Activated T-helper 9 cell treated with anti-CD3 and anti-CD28 coated beads, Interleukin-2, amount 50 U/mL, for 16 hours (primary cell): ENCODE measurements around the gene PSMD14.
"Not testable (repeated sequence)": the region's sequence is repeated elsewhere in the genome, so short reads cannot be mapped to it uniquely, and the experiment has no call there.

Source experiments
- DNase-seq: peaks from one replicate; pipeline ENCODE4 v3.0.0-alpha.2; 2020; ENCODE audit warnings: low read depth

Gene PSMD14

DNA sequence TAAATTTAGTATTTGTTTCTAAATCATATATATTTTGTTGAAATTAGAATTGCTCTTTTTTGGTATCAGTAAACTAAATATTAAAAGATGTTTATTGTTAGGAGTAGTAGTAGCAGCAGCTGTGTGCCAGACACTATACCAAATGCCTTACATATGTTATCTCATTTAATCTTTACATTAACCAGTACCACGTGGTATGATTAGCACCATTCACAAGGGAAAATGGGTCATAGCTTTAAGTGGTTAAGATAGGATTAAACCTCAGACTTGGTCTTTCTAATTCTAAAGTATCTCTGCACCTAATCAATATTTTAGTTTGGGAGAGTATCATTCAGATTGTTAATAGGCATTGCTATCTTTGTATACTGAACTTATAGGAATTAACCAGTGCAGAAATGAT, 29.0 kb downstream of the PSMD14 start:
- no peak for DNase-seq

- not testable (repeated sequence) for DNase-seq
These were observed 31.3 kb downstream of the PSMD14 start for GRCh38 chr2:161339532-161339931.

DNA sequence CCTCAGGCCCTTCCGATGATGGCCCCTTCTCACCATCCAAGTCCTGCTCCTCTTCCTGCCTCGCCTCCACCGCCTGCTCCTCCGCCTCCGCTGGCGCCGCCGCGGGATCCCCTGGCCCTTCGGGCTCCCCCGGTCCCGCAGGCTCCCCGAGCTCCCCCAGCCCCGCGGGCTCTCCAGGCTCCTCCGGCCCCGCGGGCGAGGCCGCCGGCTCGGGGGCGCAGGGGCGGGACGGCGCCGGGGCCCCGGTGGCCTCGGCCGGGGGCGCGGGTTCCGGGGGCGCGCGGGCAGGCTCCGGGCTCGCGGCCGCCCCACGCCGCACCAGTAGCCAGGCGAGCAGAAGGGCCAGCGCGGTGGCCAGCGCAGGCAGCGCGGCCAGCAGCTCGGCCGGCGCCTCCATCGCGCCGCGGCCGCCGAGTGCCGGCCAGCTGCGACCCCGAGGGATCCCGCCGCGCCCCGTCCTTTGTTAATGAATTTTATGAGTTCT, 32.7 kb downstream of the PSMD14 start:
- not testable (repeated sequence) for DNase-seq

- DNase-seq = no peak
These were observed 35.0 kb downstream of the PSMD14 start for GRCh38 chr2:161343235-161343634.

DNA sequence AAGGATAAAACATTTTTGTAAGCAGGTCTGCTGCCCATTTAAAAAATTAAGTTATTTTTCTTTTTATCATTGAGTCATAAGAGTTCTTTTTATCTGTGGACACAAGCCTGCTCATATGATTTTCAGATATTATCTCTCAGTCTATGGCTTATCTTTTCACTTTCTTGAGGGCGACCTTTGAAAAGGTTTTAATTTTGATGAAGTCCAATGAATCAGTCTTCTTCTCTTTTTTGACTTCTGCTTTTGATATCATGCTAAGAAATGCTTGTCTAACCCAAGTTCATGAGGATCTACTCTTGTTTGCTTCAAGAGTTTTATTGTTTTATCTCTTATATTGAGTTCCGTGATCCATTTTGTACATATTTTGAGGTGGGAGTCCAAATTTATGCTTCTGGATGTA, 36.5 kb downstream of the PSMD14 start:
- DNase-seq = no peak

DNA sequence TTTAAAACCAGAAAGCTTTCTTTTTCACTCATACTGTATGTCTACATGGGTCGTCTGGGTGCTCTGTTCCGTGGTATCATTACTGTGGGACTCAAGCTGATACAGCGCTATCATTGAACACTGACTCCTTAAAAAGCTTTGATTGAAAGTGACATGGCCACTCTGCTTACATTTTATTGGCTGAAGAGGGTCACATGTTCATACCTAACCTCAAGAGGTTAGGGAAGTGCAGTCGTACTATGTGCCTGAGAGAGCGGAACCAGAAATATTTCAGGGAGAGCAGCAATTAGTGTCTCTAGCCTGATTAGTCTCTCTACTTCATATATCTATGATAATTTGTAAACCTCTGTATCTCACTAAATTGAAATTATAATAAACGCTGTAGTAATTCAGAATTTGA, 43.5 kb downstream of the PSMD14 start:
- DNase-seq = no peak

GRCh38 chr2:161352719-161353118, 44.5 kb downstream of the PSMD14 start:
- no peak for DNase-seq

- DNase-seq = no peak
These were observed 45.3 kb downstream of the PSMD14 start for GRCh38 chr2:161353543-161353942.

DNA sequence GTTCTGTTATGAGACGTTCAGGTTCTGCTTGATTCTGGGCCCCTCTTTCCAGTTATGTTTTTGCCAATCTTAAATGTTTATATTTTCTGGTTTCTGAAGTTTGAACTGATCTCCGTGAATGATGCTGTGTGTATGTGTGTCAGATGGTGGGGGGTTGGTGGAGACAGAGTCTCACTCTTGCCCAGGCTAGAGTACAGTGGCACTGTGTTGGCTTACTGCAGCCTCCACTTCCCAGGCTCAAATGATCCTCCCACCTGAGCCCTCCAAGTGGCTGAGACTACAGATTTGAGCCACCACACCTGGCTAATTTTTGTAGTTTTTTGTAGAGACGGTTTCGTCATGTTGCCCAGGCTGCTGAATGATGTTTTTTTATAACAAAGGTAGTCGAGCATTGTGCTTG, 45.9 kb downstream of the PSMD14 start:
- DNase-seq = no peak

GRCh38 chr2:161355106-161355505, 46.9 kb downstream of the PSMD14 start:
- DNase-seq = no peak

- DNase-seq = no peak
These were observed 47.8 kb downstream of the PSMD14 start for GRCh38 chr2:161355983-161356382.

- DNase-seq = no peak
These were observed 48.9 kb downstream of the PSMD14 start for GRCh38 chr2:161357097-161357496.

DNA sequence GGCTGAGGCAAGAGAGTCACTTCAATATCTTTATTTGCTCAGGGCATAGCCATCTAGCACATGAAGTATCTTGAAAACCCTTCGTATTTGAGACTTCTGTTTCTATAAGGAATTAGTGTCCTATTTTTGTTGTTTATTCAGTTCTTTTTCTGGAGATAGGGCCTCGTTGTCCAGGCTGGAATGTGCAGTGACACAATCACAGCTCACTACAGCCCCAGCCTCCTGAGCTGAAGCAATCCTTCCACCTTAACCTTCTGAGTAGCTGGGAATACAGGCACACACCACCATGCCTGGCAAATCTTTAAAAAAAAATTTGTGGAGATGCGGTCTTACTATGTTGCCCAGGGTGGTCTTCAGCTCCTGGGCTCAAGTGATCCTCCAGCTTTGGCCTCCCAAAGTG, 50.6 kb downstream of the PSMD14 start:
- no peak for DNase-seq

- not testable (repeated sequence) for DNase-seq
These were observed 52.0 kb downstream of the PSMD14 start for GRCh38 chr2:161360095-161360654.

- DNase-seq = no peak
These were observed 54.4 kb downstream of the PSMD14 start for GRCh38 chr2:161362568-161363166.

- DNase-seq = no peak
These were observed 59.5 kb downstream of the PSMD14 start for GRCh38 chr2:161367675-161368074.

DNA sequence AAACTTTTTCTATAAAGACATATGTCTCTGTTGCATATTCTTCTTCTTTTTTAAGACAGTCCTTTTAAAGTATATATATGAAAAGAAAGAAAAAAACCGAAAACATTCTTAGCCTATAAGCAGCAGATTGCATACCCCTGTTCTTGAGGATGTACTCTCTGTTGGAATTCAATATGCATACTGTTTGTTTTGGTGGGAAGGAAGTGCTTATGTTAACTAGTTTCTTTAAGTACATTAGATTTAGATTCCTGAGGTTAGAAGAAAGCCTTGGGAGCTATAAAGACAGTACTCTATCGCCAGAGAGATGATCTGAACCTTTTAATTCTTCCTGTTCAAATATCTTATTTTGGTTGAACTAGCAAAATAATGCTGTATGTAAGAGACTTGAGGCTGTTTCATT, 61.1 kb downstream of the PSMD14 start:
- DNase-seq = no peak

GRCh38 chr2:161370981-161371380, 62.8 kb downstream of the PSMD14 start:
- no peak for DNase-seq

GRCh38 chr2:161371869-161372268, 63.6 kb downstream of the PSMD14 start:
- no peak for DNase-seq

- no peak for DNase-seq
These were observed 65.7 kb downstream of the PSMD14 start for GRCh38 chr2:161373942-161374341.

GRCh38 chr2:161374446-161374845, 66.2 kb downstream of the PSMD14 start:
- no peak for DNase-seq

DNA sequence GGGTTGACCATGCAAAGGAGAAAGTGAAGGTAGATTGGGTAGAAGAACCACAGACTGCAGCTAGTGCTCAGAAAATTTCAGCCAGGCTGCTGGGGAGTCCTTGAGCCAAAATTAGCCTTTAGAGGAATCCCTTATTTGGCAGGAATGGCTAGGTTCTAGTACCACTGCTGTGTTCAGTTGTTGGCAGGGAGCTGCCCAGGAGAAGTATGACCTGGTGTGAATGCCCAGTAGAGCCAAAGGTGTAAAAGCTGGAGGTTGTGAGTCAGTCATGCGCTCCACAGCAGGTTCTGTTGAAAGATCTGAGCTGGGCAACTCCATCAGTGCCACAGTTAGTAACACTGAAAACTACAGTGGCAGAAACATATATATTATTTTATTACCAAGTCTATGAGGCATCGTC, 71.5 kb downstream of the PSMD14 start:
- no peak for DNase-seq

GRCh38 chr2:161381546-161381945, 73.3 kb downstream of the PSMD14 start:
- DNase-seq = no peak

DNA sequence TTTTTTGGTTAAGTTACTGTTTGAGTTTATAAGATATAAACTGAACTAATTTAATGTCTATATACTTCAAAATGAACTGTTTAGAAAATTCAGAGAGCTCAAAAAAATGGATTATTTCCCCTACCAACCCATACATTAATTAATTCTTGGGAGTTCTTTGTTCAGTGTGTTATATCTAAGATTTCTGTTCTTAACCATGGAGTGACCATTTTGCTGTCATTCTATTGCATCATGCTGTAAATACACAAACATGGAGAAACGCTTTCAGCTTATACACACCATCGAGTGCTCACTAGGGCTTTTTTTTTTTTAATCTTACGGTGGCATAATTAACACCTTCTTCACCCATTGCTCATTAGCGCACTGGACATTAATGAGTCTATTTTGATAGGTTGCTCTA, 74.5 kb downstream of the PSMD14 start:
- DNase-seq = no peak
